ENCODE results near the gene SOX6. TPM values are rescaled to one million over a fixed set of nuclear protein-coding genes. Genes with fewer than 3 reads are reported as not detected.

Gene SOX6
- total RNA-seq, 6 donors from 2014 or later, result 2.9 to 21.0 (median 4.9) TPM

- WGBS, 2 donors, result 50 to 70% methylated on average over 7 of the region's 7 CpGs
- Histone ChIP-seq H3K9me3 (no peaks in the 10 kb centered on the region), H3K4me1 (no peaks in the 10 kb centered on the region), H3K27me3 (no peaks in the 10 kb centered on the region), H3K36me3 (no peaks in the 10 kb centered on the region), H3K4me3 (no peak overlapping the region), H3K27ac (no peak overlapping the region)
- TF ChIP-seq, protein P1, sequence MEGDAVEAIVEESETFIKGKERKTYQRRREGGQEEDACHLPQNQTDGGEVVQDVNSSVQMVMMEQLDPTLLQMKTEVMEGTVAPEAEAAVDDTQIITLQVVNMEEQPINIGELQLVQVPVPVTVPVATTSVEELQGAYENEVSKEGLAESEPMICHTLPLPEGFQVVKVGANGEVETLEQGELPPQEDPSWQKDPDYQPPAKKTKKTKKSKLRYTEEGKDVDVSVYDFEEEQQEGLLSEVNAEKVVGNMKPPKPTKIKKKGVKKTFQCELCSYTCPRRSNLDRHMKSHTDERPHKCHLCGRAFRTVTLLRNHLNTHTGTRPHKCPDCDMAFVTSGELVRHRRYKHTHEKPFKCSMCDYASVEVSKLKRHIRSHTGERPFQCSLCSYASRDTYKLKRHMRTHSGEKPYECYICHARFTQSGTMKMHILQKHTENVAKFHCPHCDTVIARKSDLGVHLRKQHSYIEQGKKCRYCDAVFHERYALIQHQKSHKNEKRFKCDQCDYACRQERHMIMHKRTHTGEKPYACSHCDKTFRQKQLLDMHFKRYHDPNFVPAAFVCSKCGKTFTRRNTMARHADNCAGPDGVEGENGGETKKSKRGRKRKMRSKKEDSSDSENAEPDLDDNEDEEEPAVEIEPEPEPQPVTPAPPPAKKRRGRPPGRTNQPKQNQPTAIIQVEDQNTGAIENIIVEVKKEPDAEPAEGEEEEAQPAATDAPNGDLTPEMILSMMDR (IDR thresholded peaks at IDR 0.05), result no peak
- TF ChIP-seq EP300 (IDR thresholded peaks at IDR 0.05) (no peak), POLR2A (IDR thresholded peaks at IDR 0.05) (no peak), POLR2AphosphoS5 (IDR thresholded peaks at IDR 0.05) (no peak)
- DNase-seq (no peak), ATAC-seq (ENCODE audit: low FRiP score in 2 of 2) (no peak)
These were observed 422.3 kb downstream of the SOX6 start for GRCh38 chr11:15933886-15934625.

- Histone ChIP-seq H3K27ac (no peak overlapping the region), H3K4me3 (no peak overlapping the region), H3K27me3 (no peaks in the 10 kb centered on the region), H3K9me3 (no peaks in the 10 kb centered on the region), H3K4me1 (no peaks in the 10 kb centered on the region), H3K36me3 (no peaks in the 10 kb centered on the region)
- no peak for DNase-seq
- 84 to 95% methylated on average over 3 of the region's 3 CpGs for WGBS, 2 donors
- TF ChIP-seq EP300 (IDR thresholded peaks at IDR 0.05) (no peak), POLR2A (IDR thresholded peaks at IDR 0.05) (no peak), POLR2AphosphoS5 (IDR thresholded peaks at IDR 0.05) (no peak)
- TF ChIP-seq, protein P1 (IDR thresholded peaks at IDR 0.05), result no peak
- ATAC-seq (ENCODE audit: low FRiP score in 2 of 2), result no peak
These were observed 423.9 kb downstream of the SOX6 start for GRCh38 chr11:15932417-15932816.

DNA sequence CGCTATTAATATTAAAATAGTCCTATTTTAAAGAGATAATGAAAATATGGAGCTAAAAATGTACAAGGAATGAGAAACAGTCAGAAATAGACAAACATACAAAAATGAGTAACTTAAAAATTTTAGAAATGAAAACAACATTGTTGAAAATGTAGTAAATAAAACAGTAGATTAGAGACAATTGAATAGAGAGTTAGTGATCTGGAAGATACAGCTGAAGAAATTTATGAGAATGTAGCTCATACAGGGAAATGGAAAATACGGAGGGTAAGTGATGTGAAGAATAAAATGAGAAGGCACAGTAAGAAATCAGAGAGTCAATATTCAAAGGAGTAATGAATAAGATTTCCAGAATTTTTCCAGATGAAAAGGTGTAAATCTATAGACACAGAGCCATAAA lies 424.8 kb downstream of the SOX6 start:
- Histone ChIP-seq H3K27me3 (no peaks in the 10 kb centered on the region), H3K9me3 (no peaks in the 10 kb centered on the region), H3K4me1 (no peaks in the 10 kb centered on the region), H3K36me3 (no peaks in the 10 kb centered on the region), H3K27ac (no peak overlapping the region), H3K4me3 (no peak overlapping the region)
- no peak for ATAC-seq (ENCODE audit: low FRiP score in 2 of 2)
- TF ChIP-seq, protein P1 (IDR thresholded peaks at IDR 0.05), result no peak
- no peak for TF ChIP-seq POLR2A (IDR thresholded peaks at IDR 0.05)
- no peak for TF ChIP-seq POLR2AphosphoS5 (IDR thresholded peaks at IDR 0.05)
- TF ChIP-seq EP300 (IDR thresholded peaks at IDR 0.05), result no peak
- WGBS, 2 donors, result 87 to 95% methylated on average over 2 of the region's 2 CpGs
- no peak for DNase-seq

GRCh38 chr11:15930442-15931025 lies 425.8 kb downstream of the SOX6 start:
- H3K9me3 ChIP-seq, result no peaks in the 10 kb centered on the region
- DNase-seq (no peak), ATAC-seq (ENCODE audit: low FRiP score in 2 of 2) (no peak)
- H3K27me3 ChIP-seq, result no peaks in the 10 kb centered on the region
- H3K4me1 ChIP-seq, result no peaks in the 10 kb centered on the region
- H3K27ac ChIP-seq, result no peak overlapping the region
- TF ChIP-seq, protein P1 (IDR thresholded peaks at IDR 0.05), result no peak
- TF ChIP-seq POLR2A (IDR thresholded peaks at IDR 0.05) (no peak), POLR2AphosphoS5 (IDR thresholded peaks at IDR 0.05) (no peak), EP300 (IDR thresholded peaks at IDR 0.05) (no peak)
- no peaks in the 10 kb centered on the region for H3K36me3 ChIP-seq
- H3K4me3 ChIP-seq, result no peak overlapping the region
- 71 to 74% methylated on average over 6 of the region's 6 CpGs for whole genome bisulfite sequencing, 2 donors
